Activated naive CD4-positive, alpha-beta T cell (primary cell): Measurements from ENCODE around the gene TCF19.
"Not testable (repeated sequence)": the region's sequence is repeated elsewhere in the genome, so short reads cannot be mapped to it uniquely, and the experiment has no call there.

Experiments
- DNase-seq, 4 experiments: peaks; one replicate each; lab custom pipeline; 2025; lab: John Stamatoyannopoulos, UW

Gene TCF19

GRCh38 chr6:31162463-31163165, 4.2 kb downstream of the TCF19 start:
- no peak for DNase-seq

- no peak for DNase-seq
These were observed 5.5 kb downstream of the TCF19 start for GRCh38 chr6:31163922-31164321.

DNA sequence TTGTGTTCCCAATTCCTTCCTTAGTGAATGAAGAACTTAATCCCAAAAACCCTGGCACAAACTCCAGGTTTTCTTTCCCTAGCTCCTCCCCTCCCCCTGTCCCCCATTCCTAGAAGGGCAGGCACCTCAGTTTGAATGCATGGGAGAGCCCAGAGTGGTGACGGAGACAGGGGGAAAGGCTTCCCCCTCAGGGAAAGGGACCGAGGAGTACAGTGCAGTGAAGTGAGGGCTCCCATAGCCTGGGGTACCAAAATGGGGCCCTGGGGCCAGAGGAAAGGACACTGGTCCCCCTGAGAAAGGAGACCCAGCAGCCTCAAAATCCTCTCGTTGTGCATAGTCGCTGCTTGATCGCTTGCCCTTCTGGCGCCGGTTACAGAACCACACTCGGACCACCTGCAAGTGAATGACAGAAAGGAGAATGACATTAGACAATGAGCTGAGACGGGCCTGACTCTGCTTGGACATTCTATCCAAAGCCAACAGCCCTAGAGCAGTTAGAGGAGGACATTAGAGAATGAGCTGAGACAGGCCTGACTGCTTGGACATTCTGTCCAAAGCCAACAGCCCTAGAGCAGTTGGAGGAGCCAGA, 6.2 kb downstream of the TCF19 start:
- not testable (repeated sequence) for DNase-seq

DNA sequence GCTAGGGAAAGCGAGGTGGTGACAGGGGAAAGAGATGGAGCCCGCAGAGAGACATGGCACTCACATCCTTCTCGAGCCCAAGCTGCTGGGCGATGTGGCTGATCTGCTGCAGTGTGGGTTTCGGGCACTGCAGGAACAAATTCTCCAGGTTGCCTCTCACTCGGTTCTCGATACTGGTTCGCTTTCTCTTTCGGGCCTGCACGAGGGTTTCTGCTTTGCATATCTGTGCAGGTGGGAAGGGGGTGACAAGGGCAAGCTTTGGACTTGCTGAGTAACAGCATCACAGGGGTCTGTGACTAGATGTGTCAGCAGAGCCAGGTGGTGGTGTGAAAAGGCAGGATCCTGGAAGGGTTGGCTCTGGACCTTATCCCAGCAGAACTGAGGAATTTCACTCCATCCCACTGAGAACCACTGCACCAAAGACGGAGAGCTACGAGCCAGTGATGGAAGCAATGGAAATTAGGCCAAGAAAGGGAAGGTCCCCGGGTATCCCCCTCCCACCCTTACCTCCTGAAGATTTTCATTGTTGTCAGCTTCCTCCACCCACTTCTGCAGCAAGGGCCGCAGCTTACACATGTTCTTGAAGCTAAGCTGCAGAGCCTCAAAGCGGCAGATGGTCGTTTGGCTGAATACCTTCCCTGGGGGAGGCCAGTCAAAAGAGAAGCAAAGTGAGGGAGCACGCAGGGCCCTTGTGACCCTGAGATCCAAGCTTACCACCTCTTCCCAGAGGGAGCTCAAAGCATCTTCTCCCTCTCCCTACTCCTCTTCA, 6.9 kb downstream of the TCF19 start:
- DNase-seq: not testable (repeated sequence)

GRCh38 chr6:31165986-31166385, 7.6 kb downstream of the TCF19 start:
- no peak for DNase-seq

- DNase-seq: no peak
These were observed 10.2 kb downstream of the TCF19 start for GRCh38 chr6:31168606-31169005.

- no peak for DNase-seq
These were observed 10.9 kb downstream of the TCF19 start for GRCh38 chr6:31169123-31169857.

DNA sequence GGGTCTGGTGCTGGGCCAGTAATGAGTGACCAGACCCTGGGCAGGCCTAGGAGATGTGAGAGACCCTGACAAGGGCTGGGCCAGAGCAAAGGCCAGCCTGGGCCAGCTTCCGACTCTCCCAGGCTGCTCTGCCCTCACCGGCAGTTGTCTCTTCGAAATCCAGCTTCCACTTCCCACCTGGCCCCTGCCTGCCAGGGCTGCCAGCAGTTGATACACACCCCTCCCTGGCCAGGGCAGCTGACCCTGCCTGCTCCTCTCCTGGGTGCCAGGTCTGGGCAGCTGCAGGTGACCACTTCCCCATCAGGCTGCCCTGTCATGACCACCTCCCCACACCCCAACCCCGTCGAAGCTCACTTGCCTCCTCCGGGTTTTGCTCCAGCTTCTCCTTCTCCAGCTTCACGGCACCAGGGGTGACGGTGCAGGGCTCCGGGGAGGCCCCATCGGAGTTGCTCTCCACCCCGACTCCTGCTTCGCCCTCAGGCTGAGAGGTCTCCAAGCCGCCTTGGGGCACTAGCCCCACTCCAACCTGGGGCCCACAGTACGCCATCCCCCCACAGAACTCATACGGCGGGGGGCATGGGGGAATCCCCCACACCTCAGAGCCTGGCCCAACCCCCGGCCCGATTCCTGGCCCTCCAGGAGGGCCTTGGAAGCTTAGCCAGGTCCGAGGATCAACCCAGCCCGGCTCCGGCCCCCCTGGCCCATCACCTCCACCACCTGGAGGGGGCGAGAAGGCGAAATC, 11.6 kb downstream of the TCF19 start:
- DNase-seq: not testable (repeated sequence)

DNA sequence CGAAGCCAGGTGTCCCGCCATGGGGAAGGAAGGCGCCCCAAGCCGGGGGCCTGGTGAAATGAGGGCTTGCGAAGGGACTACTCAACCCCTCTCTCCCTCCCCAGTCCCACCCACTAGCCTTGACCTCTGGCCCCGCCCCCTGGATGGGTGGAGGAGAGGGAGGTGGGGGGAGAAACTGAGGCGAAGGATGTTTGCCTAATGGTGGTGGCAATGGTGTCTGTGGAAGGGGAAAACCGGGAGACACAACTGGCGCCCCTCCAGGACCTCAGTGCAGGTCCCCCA, 12.2 kb downstream of the TCF19 start, which contains the start of gene POU5F1:
Gene POU5F1 (minus strand): TSS at position 83 of the 282 bp plus-strand sequence. CDS start 62 bp downstream, at position 21.
- no peak for DNase-seq

DNA sequence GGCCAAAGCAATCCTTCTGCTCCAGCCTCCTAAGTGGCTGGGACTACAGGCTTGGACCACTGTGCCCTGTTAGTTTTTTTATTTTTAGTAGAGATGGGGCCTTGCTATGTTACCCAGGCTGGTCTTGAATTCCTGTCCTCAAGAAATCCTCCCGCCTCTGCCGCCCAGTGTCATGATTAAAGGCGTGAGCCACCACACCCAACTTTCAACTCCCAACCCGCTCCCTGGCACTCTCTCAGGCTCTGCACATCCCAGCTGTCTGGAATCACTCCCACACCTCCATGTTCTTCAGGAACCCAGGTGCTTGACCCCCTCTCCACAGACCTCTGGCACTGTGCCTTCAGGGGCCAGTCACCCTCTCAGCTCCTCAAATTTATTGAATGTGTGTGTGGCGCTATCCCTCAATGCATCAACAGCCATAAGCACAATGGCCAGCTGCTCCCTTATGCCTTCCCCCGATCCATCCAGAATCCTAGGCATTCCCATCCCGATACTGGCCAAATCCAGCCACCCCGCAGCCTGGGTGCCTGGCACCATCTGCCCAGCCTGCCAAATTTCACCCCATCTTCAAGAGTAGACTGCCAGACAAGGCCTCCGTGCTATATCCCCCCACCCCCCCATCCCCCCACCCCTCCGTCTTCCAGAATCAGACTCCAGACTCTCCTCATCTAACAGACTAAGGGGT, 12.7 kb downstream of the TCF19 start:
- no peak for DNase-seq

DNA sequence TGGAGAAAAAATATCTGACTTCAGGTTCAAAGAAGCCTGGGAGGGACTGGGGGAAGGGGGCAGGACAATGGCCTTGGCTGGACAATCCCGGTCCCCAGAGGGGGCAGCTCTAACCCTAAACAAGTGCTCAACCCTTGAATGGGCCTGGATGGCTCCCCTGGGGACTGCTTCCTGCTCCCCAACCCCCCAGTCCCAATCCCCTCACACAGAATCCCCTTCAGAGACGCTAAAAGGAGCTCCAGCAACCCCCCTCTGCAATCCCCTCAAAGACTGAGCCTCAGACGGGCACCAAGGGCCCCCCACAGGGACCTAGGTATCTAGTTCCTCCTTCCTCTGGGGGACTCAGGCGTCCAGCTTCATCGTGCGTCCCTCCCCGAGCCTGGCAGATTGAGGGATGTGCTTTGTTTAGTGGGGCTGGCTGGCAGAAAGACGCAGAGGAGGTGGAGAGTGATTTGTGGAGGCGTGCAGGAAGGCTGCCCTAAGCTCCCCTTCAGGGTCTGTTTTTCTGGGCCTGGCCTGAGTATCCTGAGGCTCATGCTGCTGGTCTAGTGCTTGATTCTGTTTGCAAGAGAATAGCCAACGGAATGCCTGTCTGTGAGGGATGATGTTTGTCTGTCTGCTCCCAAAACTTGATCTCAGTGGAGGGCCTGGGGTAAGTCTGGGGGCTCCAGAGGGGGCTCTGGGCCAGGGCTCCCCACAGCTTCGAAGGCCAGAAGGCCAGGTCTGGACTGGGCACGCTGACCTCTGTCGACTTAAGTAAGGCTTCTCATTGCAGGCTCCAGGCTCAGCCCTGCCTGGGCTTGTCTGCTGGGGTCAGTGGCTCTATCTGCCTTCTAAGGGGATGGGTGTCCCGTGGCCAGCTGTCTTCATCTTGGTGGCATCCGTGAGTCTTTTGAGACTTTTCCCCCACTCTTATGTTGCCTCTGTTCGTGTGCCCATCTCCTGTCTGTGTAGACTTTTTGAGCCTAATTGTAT, 13.8 kb downstream of the TCF19 start:
- no peak for DNase-seq

DNA sequence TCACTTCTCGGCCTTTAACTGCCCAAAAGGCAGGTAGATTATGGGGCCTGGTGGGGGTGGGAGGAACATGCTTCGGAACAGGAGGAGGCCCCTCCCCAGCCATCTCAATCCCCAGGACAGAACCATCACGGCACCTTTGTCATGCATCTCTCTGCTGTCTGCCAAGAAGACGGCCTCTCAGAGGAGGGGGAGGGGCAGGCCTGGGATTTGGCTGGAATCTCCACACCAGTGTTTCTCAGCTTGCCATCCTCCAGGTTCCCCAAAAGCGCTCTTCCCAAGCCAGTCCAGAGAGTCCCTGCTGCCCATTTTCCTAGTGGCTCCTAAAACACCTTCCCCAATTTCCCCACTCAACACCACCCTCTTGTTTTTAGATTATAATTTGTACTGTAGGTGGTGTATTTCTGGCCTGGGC, 14.6 kb downstream of the TCF19 start:
- no peak for DNase-seq

DNA sequence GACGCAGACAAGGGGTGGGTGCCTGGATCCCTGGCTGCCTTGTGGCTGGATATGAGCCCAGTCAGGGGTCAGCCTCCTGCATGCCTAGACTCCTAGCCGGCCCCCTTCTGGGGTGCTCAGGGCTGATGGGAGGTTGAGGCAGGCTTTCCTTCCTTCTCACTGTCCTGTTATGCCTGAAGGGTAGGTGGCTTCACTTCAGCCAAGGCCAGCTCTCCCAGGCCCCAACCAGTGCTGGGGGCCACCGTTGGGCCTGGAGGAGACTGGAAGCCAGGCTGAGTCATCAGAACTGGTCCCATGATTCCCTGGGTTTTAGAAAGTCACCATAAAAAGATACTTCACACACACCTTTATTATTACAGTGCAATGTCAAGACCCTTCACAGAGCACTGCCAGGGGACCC, 15.0 kb downstream of the TCF19 start:
- no peak for DNase-seq

GRCh38 chr6:31174378-31174777, 16.0 kb downstream of the TCF19 start:
- DNase-seq: no peak

DNA sequence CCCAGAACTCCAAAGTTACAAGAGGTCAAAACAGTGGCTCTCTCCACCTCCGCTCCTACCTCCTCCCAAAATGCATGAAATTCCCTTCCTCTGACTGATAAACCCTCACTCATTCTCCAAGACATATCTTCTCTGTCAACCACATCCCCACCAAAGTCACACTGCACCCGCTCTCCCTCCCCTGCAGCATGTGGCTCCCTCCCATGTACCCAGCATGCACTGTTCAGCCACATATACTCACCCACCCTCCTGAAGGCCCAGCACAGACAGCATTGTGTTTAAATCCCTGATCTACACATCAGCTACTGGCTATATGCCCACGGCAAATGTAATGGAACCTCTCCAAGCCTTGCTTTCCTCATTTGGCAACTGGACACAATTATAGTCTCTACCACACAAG, 17.6 kb downstream of the TCF19 start:
- no peak for DNase-seq

DNA sequence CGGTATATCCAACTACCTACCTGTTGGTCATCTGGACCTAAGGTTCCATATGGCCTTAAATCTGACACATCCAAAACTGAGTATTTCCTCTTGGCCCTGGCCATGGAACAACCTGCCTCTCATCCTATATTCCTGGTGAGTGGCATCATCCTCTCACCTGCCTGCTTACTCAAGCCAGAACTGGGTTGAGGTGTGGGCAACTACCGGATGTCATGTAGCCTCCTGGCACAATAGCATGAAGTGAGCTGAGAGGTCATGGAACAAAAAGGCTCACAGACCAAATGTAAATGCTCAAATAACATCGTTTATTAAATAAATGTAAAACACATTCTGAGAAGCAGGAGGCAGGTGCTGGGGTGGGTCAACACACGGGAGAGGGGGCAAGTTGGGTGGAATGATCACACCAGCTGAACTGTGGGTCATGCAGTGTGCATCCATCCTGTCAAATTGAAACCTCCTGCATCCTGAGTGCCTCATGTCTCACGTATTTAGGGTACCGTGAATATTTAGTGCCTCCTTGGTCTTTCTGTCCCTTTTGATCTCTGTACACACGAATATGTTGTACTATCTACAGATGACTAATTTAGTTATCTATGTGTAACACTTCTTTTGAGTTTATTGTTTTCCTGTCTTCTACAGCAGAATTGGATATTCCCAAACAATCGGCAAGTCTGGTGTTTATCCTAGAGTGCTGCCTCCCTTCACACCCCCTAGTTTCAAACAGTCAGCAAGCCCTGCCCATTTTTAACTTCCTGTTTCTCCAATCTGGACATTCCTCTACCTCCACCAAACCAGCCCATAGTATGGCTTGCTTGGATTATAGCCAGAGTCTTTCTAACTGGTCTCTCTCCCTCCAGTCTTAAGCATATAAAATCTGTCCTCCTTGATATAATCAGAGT, 20.0 kb downstream of the TCF19 start:
- DNase-seq: no peak

DNA sequence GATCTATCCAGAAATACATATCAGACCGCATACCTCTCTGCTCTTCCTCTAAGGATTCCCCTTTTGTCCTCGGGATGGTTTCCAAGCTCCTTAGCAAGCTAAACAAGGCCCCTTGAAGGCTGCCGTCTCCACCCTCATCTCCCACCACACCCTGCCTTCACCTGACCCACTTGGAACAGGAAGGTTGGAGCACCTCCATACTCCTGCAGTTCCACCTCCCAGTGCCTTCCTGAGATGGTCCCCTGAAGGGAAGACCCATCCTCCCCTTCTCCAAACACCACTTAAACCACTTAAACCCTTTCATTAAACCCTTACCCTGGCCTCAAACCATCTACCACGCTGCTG, 20.6 kb downstream of the TCF19 start:
- no peak for DNase-seq

- DNase-seq: no peak
These were observed 21.5 kb downstream of the TCF19 start for GRCh38 chr6:31179896-31180295.

GRCh38 chr6:31180500-31180899, 22.1 kb downstream of the TCF19 start:
- peak in 3 of 4 experiments; percentile 28 to 36 (median 28) for DNase-seq
